Ishikawa (cell line): ENCODE data around the gene MAB21L2.

ENCODE experiments used
- CEBPB ChIP-seq: IDR thresholded peaks from 2 replicates; pipeline ENCODE4 v1.6.1; 2012
- EGR1 ChIP-seq: IDR thresholded peaks from 2 replicates; pipeline ENCODE4 v1.6.1; 2012
- EP300 ChIP-seq: IDR thresholded peaks from 2 replicates; pipeline ENCODE4 v1.6.1; 2012; ENCODE audit warnings: borderline replicate concordance
- MAX ChIP-seq: IDR thresholded peaks from 2 replicates; pipeline ENCODE4 v1.6.1; 2012
- NFIC ChIP-seq: IDR thresholded peaks from 2 replicates; pipeline ENCODE4 v1.6.1; 2012
- RAD21 ChIP-seq: IDR thresholded peaks from 2 replicates; pipeline ENCODE4 v1.6.1; 2012; ENCODE audit warnings: low read depth
- REST ChIP-seq: IDR thresholded peaks from 2 replicates; pipeline ENCODE4 v1.6.1; 2012; ENCODE audit warnings: low read depth, mild to moderate bottlenecking
- TAF1 ChIP-seq: IDR thresholded peaks from 2 replicates; pipeline ENCODE4 v1.6.1; 2012; ENCODE audit warnings: low read depth, mild to moderate bottlenecking
- USF1 ChIP-seq: IDR thresholded peaks from 2 replicates; pipeline ENCODE4 v1.6.1; 2012

GRCh38 chr4:150598909-150599308 is 17.0 kb downstream of the MAB21L2 start:
- TF ChIP-seq EGR1 (no peak), REST (no peak), EP300 (no peak), CEBPB (no peak), MAX (no peak), USF1 (no peak), RAD21 (no peak), TAF1 (no peak), NFIC (no peak)
